Measurements from ENCODE around the gene TEDC1.

Gene TEDC1

DNA sequence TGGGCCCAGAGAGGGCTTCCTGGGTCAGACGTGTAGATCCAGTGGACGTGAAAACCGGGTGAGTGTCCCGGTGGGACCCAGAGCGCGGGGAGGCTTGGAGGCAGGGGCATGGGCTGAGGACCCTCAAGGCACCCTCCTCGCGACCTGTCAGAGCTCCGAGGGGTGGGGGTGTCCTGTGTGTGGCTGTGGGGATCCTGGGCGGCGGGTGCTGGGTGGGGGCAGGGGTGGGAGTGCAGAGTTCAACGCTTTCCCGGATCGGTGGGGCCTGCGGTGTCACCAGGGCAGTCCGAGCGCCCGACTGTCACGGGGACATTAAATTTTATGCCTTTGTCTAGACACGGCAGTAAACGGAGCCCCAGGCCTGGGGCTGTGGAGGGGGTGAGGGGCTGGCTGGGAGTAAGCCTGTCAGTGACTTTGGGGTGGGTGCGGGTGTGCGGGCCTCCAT, 36.4 kb downstream of the TEDC1 start:
- DNase-seq: no peak

DNA sequence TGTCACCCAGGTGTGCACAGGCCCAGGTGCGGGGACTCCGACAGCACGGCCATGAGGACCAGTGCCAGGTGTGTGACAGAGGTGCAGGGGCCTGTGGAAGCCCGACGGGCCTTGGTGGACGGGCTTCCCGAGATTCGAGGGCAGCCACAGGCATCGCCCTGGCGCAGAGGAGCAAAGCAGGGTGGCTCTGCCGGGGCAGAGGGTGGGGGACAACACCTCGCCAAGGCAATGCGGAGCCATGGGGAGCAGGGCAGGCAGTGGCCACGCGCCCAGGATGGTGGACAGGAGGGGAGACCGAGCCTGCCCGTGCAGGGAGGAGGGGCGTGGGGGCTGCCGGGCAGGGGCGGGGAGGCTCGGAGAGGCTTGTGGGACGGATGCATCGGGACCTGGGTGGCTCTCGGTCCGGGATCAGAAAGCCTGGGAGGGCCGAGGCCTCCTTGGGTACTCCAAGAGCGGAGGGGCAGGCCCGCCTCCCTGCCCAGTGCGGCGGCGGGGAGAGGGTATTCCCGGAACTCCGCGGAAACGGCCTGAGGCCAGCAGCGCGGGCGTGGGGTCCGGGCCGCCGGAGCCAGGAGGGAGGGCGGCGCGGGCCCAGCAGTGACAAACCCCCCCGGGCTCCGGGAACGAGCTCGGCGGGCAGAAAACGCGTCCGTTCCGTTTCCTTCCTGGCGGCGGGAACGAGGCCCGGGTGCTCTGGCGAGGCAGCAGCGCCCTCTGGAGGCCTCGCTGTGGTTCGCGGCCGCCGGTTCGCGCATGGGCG, 37.0 kb downstream of the TEDC1 start:
- peak; percentile 83 for DNase-seq

DNA sequence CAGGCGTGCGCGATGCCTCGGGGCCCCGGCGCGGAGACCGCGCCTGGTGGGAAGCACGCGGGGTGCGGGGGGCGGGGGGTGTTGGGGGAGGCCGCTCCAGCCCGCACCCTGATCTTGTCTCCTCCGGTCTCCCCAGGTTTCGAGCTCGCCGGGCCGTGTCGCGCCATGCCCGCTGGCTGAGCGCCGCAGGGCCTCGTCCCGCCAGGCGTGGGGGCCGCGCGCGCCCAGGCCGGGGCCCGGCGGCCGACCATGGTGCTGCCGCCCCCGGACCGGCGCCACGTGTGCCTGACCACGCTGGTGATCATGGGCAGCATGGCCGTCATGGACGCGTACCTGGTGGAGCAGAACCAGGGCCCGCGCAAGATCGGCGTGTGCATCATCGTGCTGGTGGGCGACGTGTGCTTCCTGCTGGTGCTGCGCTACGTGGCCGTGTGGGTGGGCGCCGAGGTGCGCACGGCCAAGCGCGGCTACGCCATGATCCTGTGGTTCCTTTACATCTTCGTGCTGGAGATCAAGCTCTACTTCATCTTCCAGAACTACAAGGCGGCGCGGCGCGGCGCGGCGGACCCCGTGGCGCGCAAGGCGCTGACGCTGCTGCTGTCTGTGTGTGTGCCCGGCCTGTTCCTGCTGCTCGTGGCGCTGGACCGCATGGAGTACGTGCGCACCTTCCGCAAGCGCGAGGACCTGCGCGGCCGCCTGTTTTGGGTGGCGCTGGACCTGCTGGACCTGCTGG, 37.7 kb downstream of the TEDC1 start:
- peak; percentile 15 for DNase-seq

DNA sequence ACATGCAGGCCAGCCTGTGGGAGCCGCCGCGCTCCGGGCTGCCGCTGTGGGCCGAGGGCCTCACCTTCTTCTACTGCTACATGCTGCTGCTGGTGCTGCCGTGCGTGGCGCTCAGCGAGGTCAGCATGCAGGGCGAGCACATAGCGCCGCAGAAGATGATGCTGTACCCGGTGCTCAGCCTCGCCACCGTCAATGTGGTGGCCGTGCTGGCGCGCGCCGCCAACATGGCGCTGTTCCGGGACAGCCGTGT, 38.2 kb downstream of the TEDC1 start:
- no peak for DNase-seq

DNA sequence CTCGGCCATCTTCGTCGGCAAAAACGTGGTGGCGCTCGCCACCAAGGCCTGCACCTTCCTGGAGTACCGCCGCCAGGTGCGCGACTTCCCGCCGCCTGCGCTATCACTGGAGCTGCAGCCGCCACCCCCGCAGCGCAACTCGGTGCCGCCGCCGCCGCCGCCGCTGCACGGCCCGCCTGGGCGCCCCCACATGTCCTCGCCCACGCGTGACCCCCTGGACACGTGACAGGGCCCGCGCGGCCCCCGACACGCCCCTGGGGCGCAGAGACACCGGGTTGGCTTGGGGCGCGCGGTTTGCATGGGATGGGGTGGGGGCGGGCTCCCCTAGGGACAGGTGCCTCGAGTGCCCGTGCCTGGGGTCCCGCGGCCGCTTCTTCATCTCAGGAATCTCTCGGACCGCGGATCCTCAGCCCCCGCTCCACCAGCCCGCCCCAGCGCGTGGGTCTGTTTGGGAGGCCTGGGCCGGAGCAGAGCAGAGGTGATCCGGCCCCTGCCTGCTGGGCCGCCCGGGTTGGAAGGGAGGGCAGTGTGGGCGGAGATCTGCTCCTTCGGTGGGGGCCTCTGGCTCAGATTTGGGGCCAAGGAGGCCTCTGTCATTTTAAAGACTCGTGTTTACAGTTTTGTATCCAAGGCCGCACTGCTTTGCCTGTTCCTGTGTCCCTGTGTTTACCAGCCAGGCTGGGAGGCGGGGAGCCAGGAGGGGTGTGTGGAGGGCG, 38.7 kb downstream of the TEDC1 start:
- DNase-seq: peak; percentile 44

DNA sequence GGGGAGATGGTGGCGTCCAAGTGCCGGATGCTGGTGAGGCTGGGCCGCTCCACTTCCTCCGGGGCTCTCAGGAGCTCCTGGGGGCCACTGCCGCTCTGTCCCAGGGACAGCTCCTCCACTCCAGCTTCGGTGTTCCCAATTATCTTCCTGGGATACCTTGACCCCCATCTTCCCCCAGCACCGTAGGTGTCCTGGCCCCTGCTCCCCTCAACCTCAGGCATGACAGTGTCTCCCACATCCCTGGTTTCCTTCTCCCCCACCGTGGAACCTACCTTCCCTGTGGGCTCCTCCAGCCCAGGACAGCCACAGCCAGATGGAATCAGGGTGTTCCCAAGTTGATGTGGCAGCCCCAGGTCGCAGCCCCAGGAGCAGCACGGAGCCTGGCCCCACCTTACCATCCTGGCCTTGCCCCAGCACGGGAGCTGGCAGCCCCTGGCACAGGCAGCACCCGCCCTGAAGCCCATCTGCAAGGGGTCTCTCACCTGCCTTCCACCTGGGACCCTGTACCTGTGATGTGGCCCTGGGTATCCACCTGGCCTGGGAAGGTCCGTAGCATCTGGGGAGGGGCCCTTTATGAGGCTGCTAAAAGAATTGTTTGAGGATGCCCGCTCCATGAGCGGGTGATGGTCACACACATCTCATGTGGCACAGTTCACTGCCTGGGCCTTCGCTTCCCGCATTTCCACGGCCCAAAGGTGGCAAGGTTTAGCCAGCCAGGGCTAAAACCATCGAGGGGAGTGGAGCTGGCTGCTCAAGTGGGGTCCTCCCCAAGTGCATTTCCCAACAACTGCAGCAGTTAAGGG, 39.4 kb downstream of the TEDC1 start:
- no peak for DNase-seq

DNA sequence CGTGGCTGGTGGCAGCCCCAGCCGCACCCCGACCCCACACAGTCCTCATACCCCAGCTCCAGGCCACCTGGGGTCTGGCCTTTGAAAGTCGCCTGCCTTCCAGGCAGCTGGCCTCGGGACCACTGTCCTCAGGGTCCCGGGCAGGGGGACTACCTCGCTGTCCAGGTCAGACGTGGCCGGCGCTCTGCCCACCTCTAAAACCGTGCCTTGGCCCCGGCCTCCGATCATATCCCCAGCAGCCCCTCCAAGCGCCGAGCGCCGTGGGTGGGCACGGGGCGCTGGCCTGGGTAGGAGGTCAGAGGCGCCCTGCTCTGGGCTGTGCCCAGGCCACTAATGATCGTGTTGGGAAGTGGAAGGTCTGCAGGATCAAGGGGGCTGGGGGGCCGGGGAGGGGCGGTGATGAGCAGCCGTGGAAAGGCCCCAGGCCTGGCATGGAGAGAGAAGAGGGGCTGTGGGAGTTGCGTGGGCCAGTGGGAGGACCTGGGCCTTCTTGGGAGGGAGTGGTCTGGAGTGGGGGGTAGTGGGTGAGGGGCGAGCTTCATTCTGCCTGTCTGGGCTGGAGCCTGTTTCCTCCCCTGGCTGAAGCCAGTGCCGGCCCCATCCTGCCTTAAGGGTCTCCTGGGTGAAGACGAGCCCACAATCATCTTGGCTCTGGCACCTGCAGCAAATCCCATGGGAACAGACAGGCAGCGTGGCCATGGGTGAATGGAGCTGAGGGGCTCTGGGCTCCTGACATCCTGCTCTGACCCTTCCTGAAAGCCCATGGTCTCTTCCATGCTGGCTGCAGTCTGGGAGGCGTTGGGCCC, 40.2 kb downstream of the TEDC1 start:
- no peak for DNase-seq

DNA sequence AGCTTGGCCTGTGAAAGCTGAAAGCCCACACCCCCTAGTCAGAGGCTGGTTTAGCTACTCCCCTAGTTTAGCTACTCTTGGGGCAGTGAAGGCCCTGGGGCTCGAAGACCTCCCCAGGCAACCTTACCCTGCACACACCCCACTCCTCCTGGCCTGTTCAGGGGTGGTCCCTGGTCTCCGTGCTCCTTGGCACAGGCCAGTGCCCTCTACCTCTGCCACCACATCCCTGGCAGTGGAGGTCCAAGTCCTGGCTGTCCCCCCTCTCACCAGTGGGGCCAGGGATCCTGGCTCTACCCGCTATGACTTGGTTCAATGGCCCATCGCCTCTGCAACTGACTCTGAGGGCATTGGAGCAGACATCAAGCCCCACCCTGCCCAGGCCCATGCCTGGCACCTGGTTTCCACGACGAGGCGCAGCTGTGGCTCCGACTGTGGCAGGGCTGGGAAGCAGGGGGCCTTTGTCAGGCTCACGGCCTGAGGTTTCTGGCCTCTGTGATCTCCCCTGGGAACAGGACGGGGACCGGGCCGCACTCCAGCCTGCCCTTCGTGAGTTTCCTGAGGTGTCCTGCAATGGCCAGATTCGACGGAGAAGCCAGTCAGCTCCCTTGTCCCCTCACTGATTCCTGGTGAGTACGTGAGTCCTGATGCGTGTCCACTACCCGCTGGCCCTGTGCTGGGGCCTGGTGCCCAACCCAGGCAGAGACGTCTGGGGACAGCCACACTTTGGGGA, 41.0 kb downstream of the TEDC1 start:
- DNase-seq: no peak

DNA sequence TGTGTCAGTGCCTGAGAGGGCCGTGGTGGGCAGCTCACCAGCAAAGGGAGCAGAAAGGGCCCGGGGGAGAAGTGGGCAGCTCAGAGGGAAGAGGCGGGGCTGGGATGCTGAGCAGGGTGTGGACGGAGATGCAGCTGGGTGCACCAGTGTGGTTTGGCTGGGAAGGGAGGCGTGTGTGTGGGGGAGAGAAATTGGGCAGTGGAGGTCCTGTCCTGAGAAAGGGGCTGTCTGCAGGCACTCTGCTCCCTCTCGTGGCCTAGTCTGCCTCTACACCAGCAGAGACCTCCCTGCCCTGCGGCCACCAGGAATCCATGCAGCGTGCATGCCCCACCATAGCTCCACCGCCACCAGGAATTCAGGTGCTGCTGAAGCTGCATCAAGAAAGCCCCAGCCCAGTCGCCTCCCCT, 41.7 kb downstream of the TEDC1 start:
- no peak for DNase-seq

DNA sequence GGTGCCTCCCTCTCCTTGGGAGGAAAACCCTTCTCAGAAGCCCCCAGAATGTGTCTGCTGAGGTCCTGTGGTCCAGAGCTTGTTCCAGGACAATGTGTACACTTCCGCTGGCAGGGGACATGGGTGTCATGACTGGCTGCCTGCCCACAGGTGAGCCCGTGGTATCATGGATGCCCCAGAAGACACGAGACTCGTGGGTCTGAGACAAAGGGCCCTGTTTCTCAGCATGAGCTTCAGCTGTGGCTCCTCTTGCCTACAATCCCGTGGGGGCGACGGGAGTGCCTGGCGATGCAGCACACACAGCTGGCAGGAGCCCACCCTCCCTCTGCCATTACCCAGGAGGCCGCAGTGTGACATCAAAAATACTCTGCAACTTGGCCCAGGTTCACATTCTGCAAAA, 42.3 kb downstream of the TEDC1 start:
- no peak for DNase-seq

DNA sequence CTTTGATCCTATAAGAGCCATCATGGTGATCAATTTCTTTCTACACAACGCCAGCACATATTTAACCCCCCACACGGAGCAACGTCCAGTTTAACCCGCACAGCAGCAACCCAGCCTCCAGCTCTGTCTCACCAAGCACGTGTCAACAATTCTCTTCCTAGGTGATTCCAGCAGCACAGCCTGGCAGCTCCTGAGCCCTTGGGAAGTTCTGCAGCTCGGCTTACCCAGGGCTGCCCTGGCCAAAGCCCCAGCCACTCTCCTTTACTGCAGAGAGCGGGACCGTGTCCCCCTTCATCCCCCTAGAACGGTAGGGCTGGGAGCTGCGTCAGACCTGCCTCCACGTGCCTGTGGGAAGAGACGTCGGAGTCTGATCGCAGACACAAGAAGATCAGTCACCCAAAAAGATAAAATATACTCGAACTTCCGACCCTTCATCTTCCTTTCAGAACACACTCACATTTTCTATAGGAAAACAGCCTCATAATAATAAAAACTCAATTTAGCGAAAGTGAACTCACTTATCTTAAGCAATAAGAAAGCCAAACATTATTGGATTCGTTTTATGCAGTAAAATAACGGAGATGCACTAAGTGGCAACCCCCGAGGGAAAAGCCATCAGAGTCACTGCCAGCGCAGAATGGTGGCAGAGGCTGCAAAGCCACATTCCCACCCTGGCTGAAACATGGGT, 42.9 kb downstream of the TEDC1 start:
- DNase-seq: no peak

DNA sequence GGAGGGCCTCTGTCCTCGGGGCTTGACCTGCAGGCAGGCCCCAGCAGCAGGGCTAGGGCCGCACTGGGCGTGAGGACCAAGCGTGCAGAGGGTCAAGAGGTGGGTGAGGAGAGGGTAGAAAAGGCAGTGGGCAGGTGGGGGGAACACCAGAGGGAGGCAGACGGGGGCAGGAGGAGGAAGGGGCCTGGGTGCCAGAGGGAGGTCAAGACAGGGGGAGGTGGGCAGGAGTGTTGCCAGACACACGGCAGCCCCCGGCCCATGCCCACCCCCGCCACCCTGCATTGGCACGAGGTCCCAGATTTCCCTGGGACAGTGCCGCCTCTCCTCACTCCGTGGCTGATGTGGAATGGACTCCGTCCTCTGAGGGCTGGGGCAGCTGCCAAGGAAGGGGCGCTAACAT, 43.5 kb downstream of the TEDC1 start:
- no peak for DNase-seq

DNA sequence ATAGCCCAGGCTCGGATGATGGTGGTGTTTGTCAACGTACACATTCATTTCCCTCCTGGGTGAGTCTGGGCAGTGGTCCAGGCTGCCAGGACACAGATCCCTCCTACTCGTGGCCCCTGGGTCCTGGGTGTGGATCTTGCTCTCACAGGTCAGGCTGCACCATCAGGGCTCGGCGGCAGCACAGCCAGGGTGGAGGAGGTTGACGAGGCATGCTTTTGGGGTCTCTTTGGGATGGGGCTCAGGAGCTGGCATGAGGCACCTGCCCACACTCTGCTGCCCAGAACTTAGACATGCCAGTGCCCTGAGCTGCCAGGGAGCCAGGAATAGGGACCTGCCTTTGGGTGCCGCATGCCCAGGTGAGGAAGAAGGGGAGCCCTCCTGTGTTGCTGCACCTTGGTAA, 45.0 kb downstream of the TEDC1 start:
- no peak for DNase-seq

DNA sequence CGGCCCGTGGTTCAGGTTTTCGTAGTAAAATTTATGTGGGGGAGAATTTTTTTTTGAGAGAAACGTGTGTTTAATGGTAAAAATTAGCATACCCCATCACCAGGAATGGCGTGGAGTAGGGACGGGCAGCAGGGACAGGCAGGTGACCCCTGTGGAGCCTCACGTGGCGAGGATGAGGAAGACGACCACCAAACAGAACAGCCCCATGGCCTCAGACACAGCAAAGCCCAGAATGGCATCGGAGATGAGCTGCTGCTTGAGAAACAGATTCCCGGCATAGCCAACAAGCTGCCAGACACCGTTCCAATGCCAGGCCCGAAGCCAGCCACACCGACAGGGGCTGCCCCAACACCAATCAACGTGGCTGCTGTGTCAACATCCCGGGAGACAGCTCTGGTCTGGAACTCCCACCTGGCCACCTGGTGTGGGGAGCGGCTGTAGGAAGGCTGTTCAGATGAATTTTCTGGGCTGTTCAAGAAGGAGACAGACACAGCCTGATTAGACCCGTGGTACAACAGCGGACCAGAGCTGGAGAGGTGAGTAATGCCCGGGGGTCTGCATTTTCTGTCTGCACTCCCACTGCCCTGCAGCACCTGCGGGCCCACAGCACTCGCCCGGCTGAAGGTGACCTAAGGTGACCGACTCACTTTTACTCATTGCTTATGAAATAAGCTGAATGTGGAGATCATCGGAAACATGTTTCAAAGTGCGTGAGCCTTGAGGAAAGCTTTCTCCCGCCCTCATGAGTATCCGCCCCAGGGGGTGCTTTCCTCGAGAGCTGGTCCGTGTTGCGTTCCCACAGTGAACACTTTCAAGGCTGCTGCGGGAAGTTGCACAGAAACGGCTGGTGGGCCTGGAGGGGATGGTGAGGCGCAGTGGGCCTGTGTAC, 45.9 kb downstream of the TEDC1 start:
- DNase-seq: no peak

DNA sequence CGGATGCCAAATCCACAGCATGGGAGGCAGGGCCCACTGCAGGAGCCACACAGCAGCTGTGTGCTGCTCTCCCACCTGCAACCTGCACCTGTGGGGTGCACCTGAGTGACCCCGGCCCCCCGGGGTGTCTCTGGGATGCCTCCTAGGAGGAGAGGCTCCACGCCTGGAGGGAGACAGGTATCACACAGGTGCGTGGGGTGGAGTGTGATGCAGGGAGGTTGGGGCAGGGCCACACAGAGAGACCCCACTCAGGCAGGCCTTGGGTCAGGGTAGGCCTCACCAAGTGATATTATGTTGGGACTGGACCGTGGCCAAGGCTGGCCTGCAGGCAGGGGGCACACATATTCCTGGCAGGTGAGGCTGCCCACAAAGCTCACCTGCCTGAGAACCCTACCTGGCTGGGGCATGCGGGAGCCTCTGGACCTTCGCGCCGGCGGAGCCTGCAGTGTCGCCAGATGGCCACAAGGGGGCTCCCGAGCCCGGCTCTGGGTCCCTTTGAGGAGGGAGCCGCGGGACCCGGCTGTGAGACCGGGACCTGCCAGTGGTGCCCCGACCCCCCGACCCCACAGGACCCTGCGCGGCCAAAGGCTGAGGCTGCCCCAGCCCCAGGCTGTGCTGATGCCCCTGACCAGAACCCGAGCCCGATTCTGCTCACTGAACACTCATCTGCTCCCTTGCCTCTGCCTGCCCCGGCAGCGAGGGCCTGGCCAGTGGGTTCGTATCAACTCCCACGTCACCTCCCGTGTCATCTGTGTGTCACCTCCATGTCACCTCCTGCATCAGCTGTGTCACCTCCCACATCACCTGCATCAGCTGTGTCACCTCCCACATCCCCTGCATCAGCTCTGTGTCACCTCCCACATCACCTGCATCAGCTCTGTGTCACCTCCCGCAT, 46.8 kb downstream of the TEDC1 start:
- DNase-seq: peak; percentile 77

DNA sequence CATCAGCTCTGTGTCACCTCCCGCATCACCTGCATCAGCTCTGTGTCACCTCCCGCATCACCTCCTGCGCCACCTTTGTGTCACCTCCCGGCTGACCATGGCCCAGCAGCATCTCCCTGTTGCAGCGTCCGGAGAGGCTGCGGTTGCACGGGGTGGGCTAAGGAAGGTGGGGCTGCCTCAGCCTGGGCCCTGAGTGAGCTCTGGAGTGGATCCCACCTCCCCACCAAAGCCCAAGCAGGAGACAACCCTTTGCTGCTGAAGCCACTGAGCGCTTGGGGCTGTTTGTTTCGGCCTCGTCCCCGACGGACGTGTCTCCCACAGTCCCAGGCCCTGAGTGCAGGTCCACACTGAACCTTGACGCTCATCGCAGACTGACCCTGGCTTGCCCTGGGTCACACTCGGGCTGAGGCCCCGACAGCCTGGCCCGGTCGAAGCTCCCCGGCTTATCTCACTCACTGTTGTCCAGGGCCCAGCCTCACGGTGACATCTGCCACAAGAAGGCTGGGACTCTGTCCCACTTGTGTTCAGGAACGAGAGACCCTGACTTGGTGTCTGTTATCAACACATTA, 47.5 kb downstream of the TEDC1 start:
- no peak for DNase-seq

DNA sequence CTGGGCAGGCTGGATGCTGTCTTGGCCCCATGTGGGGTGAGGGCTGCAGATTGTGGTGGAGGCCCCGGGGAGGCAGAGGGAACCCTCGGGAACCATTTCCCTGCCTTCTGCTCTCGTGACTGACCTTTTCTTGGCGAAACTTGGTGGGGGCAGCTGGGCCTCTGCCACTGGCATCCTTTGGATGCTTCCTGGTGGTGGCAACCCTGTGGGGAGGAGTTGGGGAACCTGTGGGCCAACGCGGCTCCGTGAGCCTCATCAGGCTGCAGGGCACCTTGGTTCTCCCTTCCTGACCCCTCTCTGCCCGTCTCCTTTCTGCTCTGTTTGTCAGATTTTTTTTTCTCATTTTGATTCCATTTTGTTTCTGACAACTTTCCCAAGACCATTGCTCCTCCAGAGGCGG, 49.8 kb downstream of the TEDC1 start:
- DNase-seq: no peak

DNA sequence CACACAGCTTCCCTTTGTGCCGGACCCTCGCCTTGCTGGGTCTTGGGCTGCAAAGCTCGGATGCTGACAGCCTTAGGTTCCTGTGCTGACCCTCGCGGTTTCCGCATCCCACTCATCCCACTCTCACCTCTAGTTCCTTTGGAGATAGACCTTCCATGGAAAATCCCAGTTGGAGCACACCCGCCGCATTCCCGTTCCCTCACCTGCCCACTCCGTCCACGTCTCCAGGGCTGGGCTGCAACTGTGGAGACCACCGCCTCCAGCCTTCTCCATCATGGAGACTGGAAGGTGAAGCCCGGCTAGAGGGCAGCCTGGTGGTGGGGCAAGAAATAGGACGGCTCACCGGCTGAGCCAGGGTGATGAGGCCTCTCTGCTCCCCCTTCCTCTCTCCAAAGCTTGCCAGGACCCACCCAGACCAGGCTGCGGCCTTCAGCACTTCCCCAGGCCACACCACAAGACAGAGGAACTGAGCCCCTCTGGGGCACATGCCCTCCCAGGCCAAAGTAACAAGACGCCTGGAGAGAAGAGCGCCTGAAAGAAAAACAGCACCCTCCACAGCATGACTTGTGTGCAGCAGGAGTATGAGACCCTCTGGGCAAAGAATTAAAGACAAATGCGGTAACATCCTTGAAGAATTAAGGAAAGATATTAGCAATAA, 50.3 kb downstream of the TEDC1 start:
- DNase-seq: no peak
